Natural killer cell (primary cell): ENCODE results near the gene TMCC1. TPM values are rescaled to one million over a fixed set of nuclear protein-coding genes. Genes with fewer than 3 reads are reported as not detected.

Experiments
- ATAC-seq, 3 donors: fragments of 150-1000 bp in 2 of 3; fragments of 200-7000 bp in 1 of 3; cut with Tn5 transposase; 1 replicate in 1 of 3; 2 replicates in 2 of 3; pipeline ENCODE4 v1.10.0; 2021; ENCODE audit warnings: mild to moderate bottlenecking in 2 of 3, moderate library complexity in 2 of 3
- DNase-seq, 2 donors: peaks; one replicate each; pipeline versions ENCODE4 v3.0.0 to v3.0.0-alpha.2; 2013 to 2021; ENCODE audit warnings: mixed read lengths in 1 of 2
- H3K27ac ChIP-seq: one replicate; pipeline ENCODE4 v1.5.1; 2013; ENCODE audit warnings: mild to moderate bottlenecking, low read length
- H3K27me3 ChIP-seq: one replicate; pipeline ENCODE4 v1.6.1; 2013; ENCODE audit warnings: low read length; ENCODE audit not compliant: control insufficient read depth, insufficient read depth
- H3K36me3 ChIP-seq: one replicate; pipeline ENCODE4 v1.6.1; 2013; ENCODE audit warnings: low read length; ENCODE audit not compliant: control insufficient read depth, insufficient read depth
- H3K4me1 ChIP-seq: one replicate; pipeline ENCODE4 v1.6.1; 2013; ENCODE audit warnings: low read length; ENCODE audit not compliant: control insufficient read depth, insufficient read depth
- H3K4me3 ChIP-seq: one replicate; pipeline ENCODE4 v1.5.1; 2013; ENCODE audit warnings: low read length
- H3K9me3 ChIP-seq: one replicate; pipeline ENCODE4 v1.6.1; 2013; ENCODE audit warnings: low read length; ENCODE audit not compliant: control insufficient read depth, insufficient read depth
- H3K27ac Mint-ChIP-seq, 2 donors: one replicate each; pipeline ENCODE4 v1.8.0; 2022; ENCODE audit warnings: mild to moderate bottlenecking in 2 of 2, mixed read lengths in 2 of 2, moderate library complexity in 1 of 2
- H3K27me3 Mint-ChIP-seq, 2 donors: one replicate each; pipeline ENCODE4 v1.8.0; 2022; ENCODE audit warnings: low read depth in 2 of 2, mixed read lengths in 2 of 2
- H3K36me3 Mint-ChIP-seq: one replicate; pipeline ENCODE4 v1.8.0; 2022; ENCODE audit warnings: mixed read lengths
- H3K4me1 Mint-ChIP-seq, 2 donors: one replicate each; pipeline ENCODE4 v1.8.0; 2022; ENCODE audit warnings: mixed read lengths in 2 of 2
- H3K4me3 Mint-ChIP-seq: one replicate; pipeline ENCODE4 v1.8.0; 2022; ENCODE audit warnings: mild to moderate bottlenecking, moderate library complexity, mixed read lengths
- H3K9me3 Mint-ChIP-seq, 2 donors: one replicate each; pipeline ENCODE4 v1.8.0; 2022; ENCODE audit warnings: mixed read lengths in 2 of 2
- CTCF ChIP-seq: fragments of 200-600 bp; IDR thresholded peaks from one replicate; pipeline ENCODE4 v1.8.0; 2022; ENCODE audit warnings: antibody characterized with exemption
- WGBS: methylation state at CpG from one replicate; pipeline ENCODE4 v1.1.7; 2013; ENCODE audit warnings: missing lambda C conversion rate; ENCODE audit not compliant: insufficient coverage; 5-methylcytosine and 5-hydroxymethylcytosine counted together
- intact Hi-C: fragments of 100-400 bp; cut with micrococcal nuclease; formaldehyde crosslinking; loops from one replicate; pipeline ENCODE4 v1.14.2; 2022
- total RNA-seq, 4 donors: library from RNA; stranded (reverse); fragments of 120-200 nt in 1 of 4; gene quantifications; one replicate each; pipeline versions ENCODE4 v1.2.3 to v1.2.4, GENCODE V29; 2013 to 2022

Gene TMCC1
- total RNA-seq, 3 donors from 2014 or later (not counting 1 experiment from before 2014, with no cell fraction given): 26.4 to 36.7 (median 31.7) TPM

DNA sequence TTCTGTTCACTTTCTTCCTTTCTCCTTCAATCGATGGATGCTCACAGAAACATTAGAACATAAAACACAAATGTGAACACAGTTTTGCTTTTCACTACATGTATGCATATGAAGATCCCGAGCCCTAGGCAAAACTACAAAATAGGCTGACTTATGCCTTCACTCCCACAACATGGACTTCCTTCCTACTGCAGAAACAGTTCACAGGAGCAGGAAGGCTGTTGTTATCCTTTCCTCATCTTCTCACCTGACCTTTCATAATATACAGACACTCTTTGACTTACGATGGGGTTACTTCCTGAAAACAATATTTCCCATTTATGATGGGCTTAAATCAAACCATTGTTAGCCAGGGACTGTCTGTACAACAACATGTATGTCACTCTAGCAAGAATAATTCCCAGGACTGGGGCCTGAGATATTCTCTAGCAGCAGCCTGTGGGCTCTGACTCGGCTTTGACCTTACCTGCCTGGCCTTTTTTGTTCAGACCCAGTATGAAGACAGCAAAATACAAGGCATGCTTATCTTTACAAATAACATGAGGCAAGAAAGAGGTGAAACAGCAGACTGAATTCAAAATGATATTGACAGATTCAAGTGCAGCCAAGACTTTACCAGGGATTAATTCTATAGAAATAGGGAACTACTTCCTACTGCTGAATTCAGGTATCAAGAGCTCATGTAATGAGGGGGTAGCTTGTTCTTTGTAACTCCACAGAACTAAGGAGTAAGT lies 235.2 kb downstream of the TMCC1 start:
- no peaks in the 10 kb centered on the region for H3K36me3 Mint-ChIP-seq
- H3K4me3 ChIP-seq: no peak overlapping the region
- no peaks in the 10 kb centered on the region for H3K27me3 Mint-ChIP-seq
- peaks cover 8 to 10% of the 10 kb centered on the region in 2 donors for H3K4me1 Mint-ChIP-seq
- H3K4me3 Mint-ChIP-seq: no peak overlapping the region
- no peaks in the 10 kb centered on the region for H3K36me3 ChIP-seq
- ATAC-seq (no peak), DNase-seq (no peak)
- no peaks in the 10 kb centered on the region for H3K9me3 ChIP-seq
- intact Hi-C loops: loop anchor here (10.0 kb wide), 1 partner anchor 167 kb away; no protein-coding TSS in a partner anchor
- no peaks in the 10 kb centered on the region for H3K4me1 ChIP-seq
- 44% methylated on average over 4 of the region's 4 CpGs for WGBS
- H3K27ac ChIP-seq: no peak overlapping the region
- no peaks in the 10 kb centered on the region for H3K27me3 ChIP-seq
- H3K9me3 Mint-ChIP-seq: no peaks in the 10 kb centered on the region
- peak overlapping the region in 1 of 2 donors; percentile 30 for H3K27ac Mint-ChIP-seq
- TF ChIP-seq CTCF: no peak

DNA sequence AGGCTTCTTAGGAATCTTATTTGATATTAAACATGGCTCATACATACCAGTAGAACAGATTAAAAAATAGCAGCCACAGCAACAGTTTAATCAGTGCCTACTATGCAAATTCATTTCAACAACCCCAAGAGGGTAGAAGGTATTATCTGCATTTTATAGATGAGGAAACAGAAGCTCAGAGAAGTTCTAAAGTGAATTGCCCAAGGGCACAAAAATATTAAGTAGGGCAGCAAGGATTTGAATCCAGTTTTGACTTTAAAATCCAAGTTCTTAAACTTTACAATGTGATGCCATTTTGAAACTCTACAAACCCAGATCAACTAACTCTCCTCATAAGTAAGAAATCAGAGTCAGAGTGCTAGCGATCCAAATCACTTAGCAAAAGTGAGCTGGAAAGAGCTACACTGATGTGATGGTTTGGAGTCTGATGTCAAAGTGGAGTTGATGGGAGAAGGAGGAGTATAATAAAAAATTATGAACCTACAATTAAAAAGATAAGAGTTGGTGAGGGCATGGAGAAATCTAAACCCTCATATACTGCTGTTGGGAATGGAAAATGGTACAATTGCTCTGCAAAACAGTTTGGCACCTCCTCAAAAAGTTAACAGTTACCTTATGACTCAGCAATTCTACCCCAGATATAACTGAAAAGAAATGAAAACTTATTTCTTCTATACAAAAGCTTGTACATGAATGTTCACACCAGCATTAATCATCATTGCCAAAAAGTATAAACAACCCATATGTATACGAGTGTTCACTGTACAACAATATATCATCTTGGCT lies 236.1 kb downstream of the TMCC1 start:
- H3K27me3 ChIP-seq: no peaks in the 10 kb centered on the region
- no peak overlapping the region for H3K4me3 ChIP-seq
- no peak overlapping the region for H3K4me3 Mint-ChIP-seq
- H3K36me3 ChIP-seq: no peaks in the 10 kb centered on the region
- ATAC-seq (no peak), DNase-seq (no peak)
- 78% methylated on average over 2 of the region's 2 CpGs for WGBS
- H3K27me3 Mint-ChIP-seq: no peaks in the 10 kb centered on the region
- H3K9me3 ChIP-seq: no peaks in the 10 kb centered on the region
- no peaks in the 10 kb centered on the region for H3K36me3 Mint-ChIP-seq
- H3K4me1 ChIP-seq: no peaks in the 10 kb centered on the region
- H3K27ac Mint-ChIP-seq: peak overlapping the region in 1 of 2 donors; percentile 30
- intact Hi-C loops: loop anchor here (10.0 kb wide), 1 partner anchor 167 kb away; no protein-coding TSS in a partner anchor
- no peak for TF ChIP-seq CTCF
- peaks cover 8 to 10% of the 10 kb centered on the region in 2 donors for H3K4me1 Mint-ChIP-seq
- no peaks in the 10 kb centered on the region for H3K9me3 Mint-ChIP-seq
- H3K27ac ChIP-seq: no peak overlapping the region

- Mint-ChIP-seq H3K27me3 (no peaks in the 10 kb centered on the region), H3K4me3 (no peak overlapping the region), H3K27ac (no peak overlapping the region), H3K9me3 (no peaks in the 10 kb centered on the region), H3K4me1 (peaks cover 8 to 10% of the 10 kb centered on the region in 2 donors), H3K36me3 (no peaks in the 10 kb centered on the region)
- H3K9me3 ChIP-seq: no peaks in the 10 kb centered on the region
- H3K36me3 ChIP-seq: no peaks in the 10 kb centered on the region
- H3K27ac ChIP-seq: no peak overlapping the region
- H3K27me3 ChIP-seq: no peaks in the 10 kb centered on the region
- no peaks in the 10 kb centered on the region for H3K4me1 ChIP-seq
- no peak for ATAC-seq
- no peak overlapping the region for H3K4me3 ChIP-seq
- no peak for TF ChIP-seq CTCF
- WGBS: 97% methylated on average over 3 of the region's 5 CpGs
- no peak for DNase-seq
- intact Hi-C loops: loop anchor here (10.0 kb wide), 1 partner anchor 168 kb away; no protein-coding TSS in a partner anchor
These were observed 236.8 kb downstream of the TMCC1 start for GRCh38 chr3:129656659-129657247.
